HG03432 (cell line): Measurements from ENCODE around the gene SNRPF.

ENCODE experiments used
- ATAC-seq: cut with Tn5 transposase; IDR thresholded peaks from one replicate; pipeline ENCODE4 v1.9.1; 2021; ENCODE audit warnings: mild to moderate bottlenecking, moderate library complexity; ENCODE audit not compliant: unreplicated experiment

The SNRPF gene

DNA sequence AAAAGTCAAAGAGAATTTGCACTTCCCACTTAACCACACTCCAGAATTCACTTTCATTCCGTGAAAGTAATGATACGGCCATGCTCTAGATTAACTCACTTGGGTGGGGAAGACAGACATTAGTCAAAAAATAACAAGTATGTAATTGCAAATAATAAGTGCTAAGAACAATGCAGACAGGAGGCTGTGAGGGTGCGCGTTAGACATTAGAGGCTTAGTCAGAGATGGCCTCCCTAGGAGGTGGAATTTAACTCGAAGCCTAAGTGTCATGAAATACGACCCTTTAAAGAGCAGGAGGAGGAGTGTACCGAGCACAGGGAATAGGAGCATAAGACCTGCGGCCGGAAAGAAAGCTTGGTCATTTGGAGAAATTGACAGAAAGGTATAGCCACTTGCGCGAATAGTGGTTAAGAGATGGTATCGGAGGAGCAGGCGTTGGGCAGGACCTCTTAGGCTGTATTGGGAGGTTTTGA lies 628 bp downstream of the SNRPF start:
- peak; percentile 14 for ATAC-seq

DNA sequence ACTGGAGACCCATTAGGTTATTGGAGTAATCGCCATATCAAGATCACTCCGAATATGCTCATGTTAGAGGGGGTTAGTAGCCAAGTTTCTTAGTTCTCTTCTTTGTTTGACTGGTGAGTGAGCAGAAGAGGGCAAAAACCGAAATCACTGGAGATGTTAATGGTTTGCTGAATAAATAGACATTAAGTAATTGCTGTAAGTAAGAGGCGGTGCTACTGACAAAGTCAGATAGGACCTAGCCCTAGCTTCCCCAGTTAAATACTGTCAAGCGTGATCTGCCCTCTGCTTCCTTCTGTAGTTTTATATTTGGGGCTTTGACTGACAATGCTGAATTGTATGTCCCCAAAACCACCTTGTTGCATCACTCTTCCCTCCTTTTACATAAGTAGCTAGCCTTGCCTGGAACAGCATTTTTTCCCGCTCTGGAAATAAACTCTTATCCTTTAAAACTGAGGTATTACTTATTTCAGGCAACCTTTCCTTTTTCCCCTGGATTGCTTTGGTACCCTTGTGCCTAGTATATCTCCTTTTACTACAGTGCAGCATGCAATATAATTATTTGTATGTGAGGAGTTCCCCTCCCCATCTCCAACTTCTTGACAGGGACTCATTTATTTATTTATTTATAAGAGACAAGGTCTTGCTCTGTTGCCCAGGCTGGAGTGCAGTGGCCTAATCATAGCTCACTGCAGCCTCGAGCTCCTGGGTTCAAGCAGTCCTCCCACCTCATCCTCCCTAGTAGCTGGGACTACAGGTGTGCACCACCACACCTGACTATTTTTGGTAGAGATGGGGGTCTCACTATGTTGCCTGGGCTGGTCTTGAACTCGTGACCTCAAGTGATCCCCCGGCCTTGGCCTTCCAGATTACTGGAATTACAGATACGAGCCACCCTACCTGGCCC lies 1.4 kb downstream of the SNRPF start:
- no peak for ATAC-seq

DNA sequence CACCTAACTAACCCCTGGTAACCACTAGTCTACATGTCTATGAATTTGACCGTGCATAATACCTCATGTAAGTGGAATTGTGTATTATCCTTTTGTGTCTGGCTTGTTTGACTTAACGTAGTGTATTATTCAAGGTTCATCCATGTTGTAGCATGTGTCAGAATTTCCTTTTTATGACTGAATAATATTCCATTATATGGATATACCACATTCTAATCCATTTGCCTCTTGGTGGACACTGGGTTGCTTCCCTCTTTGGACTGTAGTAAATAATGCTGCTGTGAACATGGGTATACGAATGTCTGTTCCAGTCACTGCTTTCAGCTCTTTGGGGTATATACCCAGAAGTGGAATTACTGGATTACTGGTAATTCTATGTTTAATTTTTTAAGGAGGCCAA lies 3.3 kb downstream of the SNRPF start:
- ATAC-seq, result no peak

DNA sequence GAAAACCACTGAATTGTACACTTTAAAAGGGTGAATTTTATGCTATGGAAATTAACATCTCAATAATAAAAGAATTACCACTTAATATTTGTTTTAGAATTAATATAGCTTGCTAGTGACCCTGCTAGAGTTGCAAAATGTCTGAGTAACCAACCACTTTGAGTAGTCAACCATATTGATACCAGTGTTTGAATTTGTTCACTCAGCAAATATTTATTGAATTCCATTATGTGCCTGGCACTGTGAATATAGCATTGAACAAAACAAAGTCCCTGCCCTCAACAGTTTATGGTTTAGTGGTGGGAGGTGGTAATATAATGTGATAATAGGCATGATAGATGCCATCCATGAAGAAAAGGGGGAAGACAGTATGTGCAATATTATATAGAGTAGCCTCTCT lies 4.6 kb downstream of the SNRPF start:
- no peak for ATAC-seq

DNA sequence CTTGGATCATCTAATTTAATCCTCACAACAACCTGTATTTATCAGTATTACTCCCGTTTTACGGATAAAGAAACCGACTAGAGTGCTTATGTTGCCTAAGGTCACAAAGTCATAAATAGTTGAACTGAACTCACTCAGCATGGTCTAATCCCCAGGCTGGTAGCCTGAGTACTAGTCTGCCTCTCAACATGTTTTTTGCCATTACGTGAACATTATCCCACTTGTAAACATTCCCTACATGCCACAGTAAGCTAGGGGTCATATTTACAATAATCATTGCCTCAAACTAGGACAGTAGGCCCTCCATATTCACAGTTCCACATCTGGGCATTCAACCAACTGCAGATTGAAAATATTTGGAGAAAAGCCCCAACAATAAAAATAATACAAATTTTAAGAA lies 12.1 kb downstream of the SNRPF start:
- ATAC-seq, result no peak

DNA sequence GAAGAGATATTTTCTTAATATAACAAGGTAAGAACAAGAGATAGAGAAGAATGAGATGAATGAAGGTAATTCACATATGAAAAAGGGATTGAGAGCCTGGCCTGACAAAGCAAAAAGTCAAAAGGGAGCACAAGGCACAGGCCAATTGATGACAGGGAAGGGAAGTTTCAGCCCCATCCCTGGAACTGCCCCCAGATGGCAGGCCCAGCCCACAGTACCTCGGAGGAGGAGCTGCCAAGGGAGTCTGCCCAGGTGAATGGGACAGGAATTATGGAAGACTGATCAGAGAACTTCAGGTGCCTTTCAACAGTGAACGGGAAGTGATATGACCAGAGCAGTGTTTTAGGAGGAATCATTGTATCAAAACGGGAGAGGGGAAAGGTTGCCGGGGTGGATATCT lies 15.7 kb downstream of the SNRPF start:
- ATAC-seq, result no peak

DNA sequence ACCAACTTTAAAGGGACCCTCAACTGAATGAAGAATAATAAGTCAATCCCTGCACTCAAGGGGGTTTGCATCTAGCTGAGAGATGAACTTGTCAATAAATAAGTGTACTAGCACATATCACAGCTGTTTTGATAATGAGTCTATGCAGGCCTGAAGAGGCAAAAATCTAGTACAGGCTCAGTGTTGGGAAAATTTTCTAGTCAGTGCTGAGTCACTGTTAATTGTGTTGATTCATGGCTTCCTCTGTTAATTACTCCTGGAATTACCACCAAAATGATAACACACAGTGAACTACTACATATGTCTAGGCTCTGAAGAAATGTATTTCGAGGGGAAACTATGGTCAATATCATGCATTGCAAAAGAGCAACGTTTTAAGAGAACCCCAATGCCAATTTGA lies 18.9 kb downstream of the SNRPF start:
- ATAC-seq, result no peak

DNA sequence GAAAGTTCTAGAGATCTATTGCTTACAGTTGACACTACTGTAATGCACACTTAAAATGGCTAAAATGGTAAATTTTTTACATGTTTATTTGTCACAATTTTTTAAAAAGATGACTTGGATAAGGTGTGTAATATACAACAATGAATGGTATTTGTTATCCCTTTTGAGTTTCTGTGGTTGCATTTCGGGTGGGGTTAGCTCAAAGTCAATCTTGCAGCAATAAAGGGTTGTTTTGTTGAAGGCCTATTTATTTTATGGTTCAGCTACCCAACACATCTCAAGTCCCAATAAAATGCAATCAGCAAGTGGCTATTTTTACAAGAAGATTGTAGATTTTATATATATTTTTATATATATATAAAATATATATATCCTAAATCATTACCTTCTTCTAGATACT lies 22.1 kb downstream of the SNRPF start:
- ATAC-seq, result no peak

DNA sequence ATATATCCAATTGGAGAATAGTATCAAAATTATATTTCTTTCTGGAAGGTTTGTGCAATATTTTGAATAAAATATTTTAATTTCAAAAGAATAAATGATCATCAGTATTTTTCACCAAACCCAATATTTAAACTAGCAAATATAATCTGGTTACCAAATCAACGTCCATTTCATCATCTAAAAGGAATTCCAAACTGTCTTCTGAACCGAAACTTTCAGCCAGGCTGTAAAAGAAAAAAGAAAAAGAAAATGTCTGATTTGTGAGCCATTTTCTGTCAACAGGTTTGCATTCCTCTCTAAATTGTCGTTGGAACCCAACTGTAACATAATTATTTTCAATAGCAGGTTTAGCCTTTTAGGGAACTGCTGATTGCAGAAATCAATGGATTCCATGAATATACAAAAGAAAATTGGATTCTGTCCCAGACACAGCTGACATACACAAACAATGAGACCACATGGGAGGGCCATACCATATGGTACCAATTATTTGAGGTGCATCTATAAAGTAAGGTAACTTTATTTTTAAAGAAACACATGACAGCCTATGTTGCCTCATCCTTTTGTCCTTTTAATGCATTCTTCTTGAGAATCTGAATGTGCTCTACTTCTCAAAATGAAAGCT lies 22.7 kb downstream of the SNRPF start:
- ATAC-seq, result no peak

DNA sequence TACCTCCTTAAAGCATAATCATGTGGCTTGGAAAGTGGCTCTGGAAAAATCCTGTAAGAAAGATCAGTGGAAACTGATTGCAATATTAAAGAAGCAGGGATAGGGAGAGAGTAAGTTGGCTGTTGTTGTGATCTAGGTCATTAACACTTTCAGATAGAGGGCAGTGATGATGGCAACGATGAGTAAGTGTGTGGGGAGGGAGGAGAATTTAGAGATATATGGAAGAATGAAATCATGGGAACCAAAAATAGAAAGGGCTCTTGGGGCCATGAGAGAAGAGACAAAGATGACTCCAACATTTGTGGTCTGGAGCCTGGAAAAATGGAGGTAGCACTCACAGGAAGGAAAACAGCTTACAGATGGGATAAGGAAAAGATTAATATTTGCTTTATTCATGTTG lies 23.3 kb downstream of the SNRPF start:
- no peak for ATAC-seq

DNA sequence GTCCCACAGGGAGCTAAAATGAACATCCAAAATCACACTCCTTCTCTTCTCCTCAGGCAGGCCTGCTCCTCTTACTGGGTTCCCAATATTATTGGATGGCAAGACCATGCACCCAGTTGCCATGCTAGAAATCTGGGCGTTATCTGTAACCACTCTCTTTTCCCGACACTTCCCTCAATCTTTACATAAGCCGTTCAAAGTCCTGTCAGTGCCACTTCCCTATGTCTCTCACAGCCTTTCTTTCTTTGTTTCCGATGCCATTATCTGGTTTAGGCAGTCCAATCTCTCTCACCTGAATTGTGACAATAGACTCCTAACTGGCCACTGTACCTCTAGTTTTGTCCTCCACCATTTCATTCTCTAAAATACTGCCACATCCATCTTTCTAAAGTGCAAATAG lies 24.1 kb downstream of the SNRPF start:
- ATAC-seq, result no peak

DNA sequence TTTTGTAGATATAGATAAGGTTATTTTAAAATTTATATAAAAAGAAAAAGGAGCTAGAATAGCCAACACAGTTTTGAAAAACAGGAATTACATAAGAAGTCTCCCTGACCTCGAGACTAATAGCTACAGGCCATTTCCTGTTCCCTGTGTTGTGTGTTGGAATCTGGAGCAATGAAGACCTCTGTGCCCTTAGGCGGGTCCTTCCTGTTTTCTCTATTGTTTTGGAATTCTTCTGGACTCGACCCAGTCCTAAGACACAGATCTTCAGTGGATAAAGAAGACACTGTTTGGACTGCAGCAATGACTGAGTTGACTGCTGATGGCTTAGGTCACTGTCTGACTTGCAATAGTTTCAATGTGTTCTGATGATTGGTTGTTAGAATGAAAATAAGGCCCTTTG lies 26.2 kb downstream of the SNRPF start:
- ATAC-seq, result no peak

DNA sequence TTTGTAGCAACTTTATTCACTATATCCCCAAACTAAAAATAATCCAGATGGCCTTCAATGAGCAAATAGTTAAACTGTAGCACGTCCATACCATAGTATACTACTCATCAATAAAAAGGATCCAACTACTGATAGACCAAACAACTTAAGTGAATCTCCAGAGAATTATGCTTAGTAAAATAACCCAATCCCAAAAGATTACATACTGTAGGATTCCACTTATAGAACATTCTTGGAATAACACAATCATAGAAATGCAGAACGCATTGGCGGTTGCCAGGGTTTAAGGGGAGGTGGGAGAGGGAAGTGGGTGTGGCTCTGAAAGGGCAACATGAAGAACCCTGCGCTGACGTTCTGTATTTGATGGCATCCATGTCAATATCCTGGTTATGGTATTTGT lies 28.6 kb downstream of the SNRPF start:
- no peak for ATAC-seq

DNA sequence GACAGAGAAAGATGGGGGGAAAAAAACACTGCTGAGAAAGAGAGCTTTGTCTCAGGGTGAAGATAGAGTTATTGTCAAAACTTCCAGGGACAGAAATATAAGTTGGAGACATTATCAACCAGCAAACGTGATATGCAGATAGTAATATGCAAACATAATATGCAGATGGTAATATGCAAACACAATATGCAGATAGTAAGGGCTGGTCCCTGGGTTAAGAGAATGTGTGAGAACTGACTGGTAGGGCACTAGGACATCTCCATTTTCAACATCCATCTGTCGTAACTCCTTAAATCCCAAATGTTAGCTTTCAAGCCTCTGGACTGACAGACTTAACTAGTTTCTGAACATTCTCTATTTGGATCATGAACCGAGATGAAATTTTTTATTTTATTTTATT lies 32.2 kb downstream of the SNRPF start:
- no peak for ATAC-seq

DNA sequence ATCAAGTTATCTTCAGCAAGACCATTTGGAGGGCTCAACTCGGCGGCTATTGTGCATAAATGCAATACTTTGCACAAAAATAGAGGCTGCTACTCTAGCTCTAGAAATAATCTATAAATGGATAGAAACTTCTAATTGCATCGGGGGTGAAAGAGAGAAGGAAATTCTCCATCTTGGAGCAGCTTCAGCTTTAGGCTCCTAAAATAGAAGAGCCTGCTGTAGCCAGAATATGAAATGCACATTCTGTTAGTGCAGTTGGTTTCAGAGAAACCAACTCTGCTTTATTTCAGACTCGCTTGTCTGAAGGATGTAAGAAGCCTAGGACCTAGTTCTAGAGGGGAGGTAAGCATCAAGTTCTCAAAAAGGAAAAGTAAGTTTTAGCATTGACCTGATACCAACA lies 38.1 kb downstream of the SNRPF start:
- no peak for ATAC-seq

DNA sequence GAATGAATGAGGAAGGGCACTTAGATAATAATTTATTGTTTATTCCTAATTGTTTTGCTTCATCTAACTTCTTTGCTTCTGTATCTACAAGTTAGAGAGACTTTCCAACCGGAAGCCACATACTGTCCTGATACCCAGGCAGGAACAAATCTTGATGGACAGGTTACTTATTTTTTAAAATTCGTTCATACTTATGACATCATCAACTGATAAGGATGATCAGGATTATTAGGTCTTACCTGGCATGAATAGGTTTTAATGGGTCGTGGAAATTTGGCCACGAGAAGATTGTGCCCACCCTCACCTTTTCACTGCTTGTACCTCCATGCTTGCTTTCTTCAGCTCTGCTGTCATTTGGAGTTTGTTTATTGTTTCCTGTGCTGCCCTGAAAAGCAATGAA lies 39.3 kb downstream of the SNRPF start:
- ATAC-seq, result no peak

DNA sequence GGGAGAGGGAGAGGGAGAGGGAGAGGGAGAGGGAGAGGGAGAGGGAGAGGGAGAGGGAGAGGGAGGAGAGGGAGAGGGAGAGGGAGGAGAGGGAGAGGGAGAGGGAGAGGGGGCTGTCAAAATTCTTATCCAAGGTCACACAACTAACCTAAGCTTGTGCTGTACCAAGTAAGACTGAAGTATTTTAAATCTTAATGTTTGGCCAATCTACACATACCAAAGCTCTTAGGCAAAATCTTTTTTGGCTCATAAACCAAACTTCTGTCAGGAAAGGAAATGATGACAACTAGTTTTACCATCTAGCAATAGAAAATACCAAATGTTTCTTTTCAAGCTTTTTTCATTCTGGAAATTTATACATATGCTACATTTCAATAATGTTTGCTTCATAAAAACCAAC lies 49.8 kb downstream of the SNRPF start:
- ATAC-seq, result no peak

DNA sequence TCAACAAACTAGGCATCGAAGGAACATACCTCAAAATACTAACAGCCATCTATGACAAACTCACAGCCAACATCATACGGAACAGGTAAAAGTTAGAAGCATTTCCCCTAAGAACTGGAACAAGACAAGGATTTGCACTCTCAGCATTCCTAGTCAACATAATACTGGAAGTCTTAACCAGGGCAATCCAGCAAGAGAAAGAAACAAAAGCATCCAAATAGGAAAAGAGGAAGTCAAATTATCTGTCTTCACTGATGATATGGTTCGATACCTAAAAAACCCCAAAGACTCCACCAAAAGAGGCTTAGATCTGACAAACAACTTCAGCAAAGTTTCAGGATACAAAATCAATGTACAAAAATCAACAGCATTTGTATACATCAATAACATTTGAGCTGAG lies 51.1 kb downstream of the SNRPF start:
- no peak for ATAC-seq
